Activated T-cell treated with anti-CD3 and anti-CD28 coated beads, Interleukin-2, amount 50 U/mL, for 48 hours (primary cell): ENCODE data around the gene UNC5B.

Source experiments
- DNase-seq, 2 experiments: peaks; one replicate each; pipeline ENCODE4 v3.0.0-alpha.2; 2020

Gene UNC5B

GRCh38 chr10:71255808-71256660 is 43.7 kb downstream of the UNC5B start:
- no peak for DNase-seq

GRCh38 chr10:71256661-71257318 is 44.4 kb downstream of the UNC5B start:
- DNase-seq: no peak

GRCh38 chr10:71257319-71257997 is 45.1 kb downstream of the UNC5B start:
- DNase-seq: no peak

GRCh38 chr10:71258046-71258445 is 45.7 kb downstream of the UNC5B start:
- no peak for DNase-seq

GRCh38 chr10:71258446-71259145 is 46.2 kb downstream of the UNC5B start:
- no peak for DNase-seq

GRCh38 chr10:71259282-71259681 is 46.9 kb downstream of the UNC5B start:
- no peak for DNase-seq

GRCh38 chr10:71259815-71260501 is 47.6 kb downstream of the UNC5B start:
- DNase-seq: no peak

GRCh38 chr10:71260622-71261325 is 48.4 kb downstream of the UNC5B start:
- no peak for DNase-seq

- no peak for DNase-seq
These were observed 49.7 kb downstream of the UNC5B start for GRCh38 chr10:71262027-71262426.

GRCh38 chr10:71262817-71263216 is 50.4 kb downstream of the UNC5B start:
- no peak for DNase-seq

GRCh38 chr10:71263376-71263775 is 51.0 kb downstream of the UNC5B start:
- no peak for DNase-seq

- DNase-seq: no peak
These were observed 52.2 kb downstream of the UNC5B start for GRCh38 chr10:71264345-71265200.

- no peak for DNase-seq
These were observed 52.8 kb downstream of the UNC5B start for GRCh38 chr10:71265201-71265575.

- DNase-seq: no peak
These were observed 53.3 kb downstream of the UNC5B start for GRCh38 chr10:71265618-71266146.

GRCh38 chr10:71266147-71266917 is 54.0 kb downstream of the UNC5B start:
- no peak for DNase-seq

GRCh38 chr10:71266918-71267442 is 54.6 kb downstream of the UNC5B start:
- no peak for DNase-seq

- DNase-seq: no peak
These were observed 55.3 kb downstream of the UNC5B start for GRCh38 chr10:71267508-71268240.

GRCh38 chr10:71268247-71268691 is 55.9 kb downstream of the UNC5B start:
- no peak for DNase-seq

- DNase-seq: no peak
These were observed 56.4 kb downstream of the UNC5B start for GRCh38 chr10:71268758-71269157.
